SK-N-SH treated with all-trans-retinoic acid at 6 μM for 48 hours (cell line): Measurements from ENCODE around the gene FRS3.

ENCODE experiments used
- ATAC-seq: fragments of 200-7000 bp; cut with Tn5 transposase; 3 replicates; pipeline ENCODE4 v1.9.1; 2020; ENCODE audit warnings: mild to moderate bottlenecking, moderate library complexity
- ARNTL ChIP-seq: fragments of 450-650 bp; formaldehyde crosslinking; IDR thresholded peaks from 2 replicates; pipeline ENCODE4 v1.5.0; 2020; ENCODE audit warnings: low read depth, mild to moderate bottlenecking, moderate library complexity, borderline replicate concordance
- BACH2 ChIP-seq: fragments of 250-450 bp; sonication (Bioruptor Pico); IDR thresholded peaks from 2 replicates; pipeline ENCODE4 v1.9.0; 2021; ENCODE audit warnings: mild to moderate bottlenecking, borderline replicate concordance
- CREB5 ChIP-seq: fragments of 250-450 bp; sonication (Bioruptor Pico); IDR thresholded peaks from 2 replicates; pipeline ENCODE4 v1.5.1; 2020; ENCODE audit warnings: low read depth, mild to moderate bottlenecking, moderate library complexity
- CSDC2 ChIP-seq: fragments of 250-450 bp; sonication (Bioruptor Pico); IDR thresholded peaks from 2 replicates; pipeline ENCODE4 v1.5.0; 2020; ENCODE audit warnings: mild to moderate bottlenecking, moderate library complexity
- CSRNP3 ChIP-seq: fragments of 250-450 bp; sonication (Bioruptor Pico); IDR thresholded peaks from 2 replicates; pipeline ENCODE4 v1.5.1; 2021; ENCODE audit warnings: mild to moderate bottlenecking, moderate library complexity
- GLIS3 ChIP-seq: fragments of 250-450 bp; sonication (Bioruptor Pico); IDR thresholded peaks from 2 replicates; pipeline ENCODE4 v1.5.0; 2020; ENCODE audit warnings: mild to moderate bottlenecking, moderate library complexity
- ISL1 ChIP-seq: fragments of 250-450 bp; sonication (Bioruptor Pico); IDR thresholded peaks from 2 replicates; pipeline ENCODE4 v2.1.2; 2022; ENCODE audit warnings: mild to moderate bottlenecking, moderate library complexity
- OSR1 ChIP-seq: fragments of 250-450 bp; sonication (Bioruptor Pico); IDR thresholded peaks from 2 replicates; pipeline ENCODE4 v1.8.0; 2022; ENCODE audit warnings: moderate library complexity, mild to moderate bottlenecking, inconsistent platforms
- PATZ1 ChIP-seq: fragments of 250-450 bp; sonication (Bioruptor Pico); IDR thresholded peaks from 2 replicates; pipeline ENCODE4 v1.8.0; 2020; ENCODE audit warnings: mild to moderate bottlenecking, moderate library complexity, borderline replicate concordance
- PPARA ChIP-seq: fragments of 250-450 bp; sonication (Bioruptor Pico); IDR thresholded peaks from 2 replicates; pipeline ENCODE4 v1.5.0; 2020; ENCODE audit warnings: mild to moderate bottlenecking, borderline replicate concordance
- RARB ChIP-seq: fragments of 250-450 bp; sonication (Bioruptor Pico); IDR thresholded peaks from 2 replicates; pipeline ENCODE4 v1.8.0; 2021; ENCODE audit warnings: mild to moderate bottlenecking, moderate library complexity
- SNAI2 ChIP-seq: fragments of 250-450 bp; sonication (Bioruptor Pico); IDR thresholded peaks from 2 replicates; pipeline ENCODE4 v1.5.0; 2020; ENCODE audit warnings: mild to moderate bottlenecking, moderate library complexity
- TCF4 ChIP-seq: fragments of 250-450 bp; sonication (Bioruptor Pico); IDR thresholded peaks from 2 replicates; pipeline ENCODE4 v1.8.0; 2021; ENCODE audit warnings: mild to moderate bottlenecking, moderate library complexity, borderline replicate concordance
- TOX ChIP-seq: fragments of 250-450 bp; sonication (Bioruptor Pico); IDR thresholded peaks from 2 replicates; pipeline ENCODE4 v1.8.0; 2021; ENCODE audit warnings: mild to moderate bottlenecking, moderate library complexity, borderline replicate concordance
- TSHZ2 ChIP-seq: fragments of 250-450 bp; sonication (Bioruptor Pico); IDR thresholded peaks from 2 replicates; pipeline ENCODE4 v1.5.0; 2020; ENCODE audit warnings: mild to moderate bottlenecking, moderate library complexity
- ZC3H10 ChIP-seq: fragments of 250-450 bp; sonication (Bioruptor Pico); IDR thresholded peaks from 2 replicates; pipeline ENCODE4 v1.5.1; 2021; ENCODE audit warnings: mild to moderate bottlenecking, moderate library complexity
- ZFP3 ChIP-seq: fragments of 250-450 bp; sonication (Bioruptor Pico); IDR thresholded peaks from 2 replicates; pipeline ENCODE4 v1.5.0; 2020; ENCODE audit warnings: mild to moderate bottlenecking, moderate library complexity
- ZFP30 ChIP-seq: fragments of 450-650 bp; formaldehyde crosslinking; IDR thresholded peaks from 2 replicates; pipeline ENCODE4 v1.5.0; 2022; ENCODE audit warnings: mild to moderate bottlenecking, moderate library complexity
- ZNF565 ChIP-seq: fragments of 450-650 bp; formaldehyde crosslinking; conservative IDR thresholded peaks from 2 replicates; pipeline ENCODE4 v1.5.0; 2020; ENCODE audit warnings: low read depth, mild to moderate bottlenecking, moderate library complexity
- ZNF70 ChIP-seq: fragments of 450-650 bp; formaldehyde crosslinking; IDR thresholded peaks from 2 replicates; pipeline ENCODE4 v1.5.0; 2020; ENCODE audit warnings: mild to moderate bottlenecking, moderate library complexity
- ZNF8 ChIP-seq: fragments of 450-650 bp; formaldehyde crosslinking; IDR thresholded peaks from 2 replicates; pipeline ENCODE4 v1.5.0; 2020; ENCODE audit warnings: mild to moderate bottlenecking, moderate library complexity

Gene FRS3

GRCh38 chr6:41743406-41744235, 36.1 kb downstream of the FRS3 start:
- TF ChIP-seq ZNF565 (CRISPR knock-in tag) (no peak), ZNF70 (CRISPR knock-in tag) (no peak), CREB5 (CRISPR knock-in tag) (no peak), ISL1 (no peak), CSRNP3 (CRISPR knock-in tag) (no peak), CSDC2 (CRISPR knock-in tag) (no peak), ZC3H10 (CRISPR knock-in tag) (no peak), GLIS3 (no peak), SNAI2 (CRISPR knock-in tag) (no peak), TSHZ2 (CRISPR knock-in tag) (no peak), ARNTL (no peak), TOX (CRISPR knock-in tag) (no peak), PPARA (no peak), PATZ1 (CRISPR knock-in tag) (no peak), TCF4 (CRISPR knock-in tag) (no peak), RARB (CRISPR knock-in tag) (no peak), BACH2 (no peak), ZFP3 (CRISPR knock-in tag) (no peak)
- no peak for ATAC-seq

GRCh38 chr6:41741625-41742490, 37.8 kb downstream of the FRS3 start:
- no peak for ATAC-seq
- no peak for TF ChIP-seq TOX (CRISPR knock-in tag)
- TF ChIP-seq ARNTL, result no peak
- no peak for TF ChIP-seq ZNF70 (CRISPR knock-in tag)
- TF ChIP-seq RARB (CRISPR knock-in tag), result no peak
- no peak for TF ChIP-seq PATZ1 (CRISPR knock-in tag)
- TF ChIP-seq TCF4 (CRISPR knock-in tag), result no peak
- TF ChIP-seq ZNF8, result no peak
- no peak for TF ChIP-seq ZNF565 (CRISPR knock-in tag)
- TF ChIP-seq CSRNP3 (CRISPR knock-in tag), result no peak
- no peak for TF ChIP-seq ZFP30 (CRISPR knock-in tag)
- no peak for TF ChIP-seq SNAI2 (CRISPR knock-in tag)
- TF ChIP-seq OSR1 (CRISPR knock-in tag), result no peak
- no peak for TF ChIP-seq CREB5 (CRISPR knock-in tag)
- TF ChIP-seq ZC3H10 (CRISPR knock-in tag), result no peak
- no peak for TF ChIP-seq TSHZ2 (CRISPR knock-in tag)
